HG03565 (cell line): Measurements from ENCODE around the gene PLA2G4E.

Experiments
- ATAC-seq: cut with Tn5 transposase; IDR thresholded peaks from one replicate; pipeline ENCODE4 v1.9.1; 2021; ENCODE audit warnings: mild to moderate bottlenecking, moderate library complexity; ENCODE audit not compliant: unreplicated experiment

PLA2G4E gene

GRCh38 chr15:42024303-42024702, 3.5 kb upstream of the PLA2G4E start:
- no peak for ATAC-seq

DNA sequence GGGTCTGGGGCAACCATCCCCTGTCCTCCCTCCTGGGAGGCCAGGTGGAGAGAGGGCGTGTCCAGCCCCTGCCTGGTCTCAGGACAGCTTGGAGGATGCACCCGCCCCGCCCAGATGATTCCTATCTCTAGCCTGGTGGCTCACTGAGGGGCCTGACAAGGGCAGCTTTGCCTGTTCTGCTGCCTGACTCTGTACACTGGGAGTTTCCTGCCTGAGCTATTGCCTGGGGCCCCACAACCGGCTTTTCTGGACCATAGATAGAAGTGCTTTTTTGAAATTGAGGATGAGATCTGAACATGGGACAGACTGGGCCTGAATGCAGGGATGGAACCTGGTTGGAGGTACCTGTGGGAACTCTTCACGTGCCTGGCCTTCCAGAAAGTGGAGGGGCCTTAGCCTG, 751 bp upstream of the PLA2G4E start:
- no peak for ATAC-seq

DNA sequence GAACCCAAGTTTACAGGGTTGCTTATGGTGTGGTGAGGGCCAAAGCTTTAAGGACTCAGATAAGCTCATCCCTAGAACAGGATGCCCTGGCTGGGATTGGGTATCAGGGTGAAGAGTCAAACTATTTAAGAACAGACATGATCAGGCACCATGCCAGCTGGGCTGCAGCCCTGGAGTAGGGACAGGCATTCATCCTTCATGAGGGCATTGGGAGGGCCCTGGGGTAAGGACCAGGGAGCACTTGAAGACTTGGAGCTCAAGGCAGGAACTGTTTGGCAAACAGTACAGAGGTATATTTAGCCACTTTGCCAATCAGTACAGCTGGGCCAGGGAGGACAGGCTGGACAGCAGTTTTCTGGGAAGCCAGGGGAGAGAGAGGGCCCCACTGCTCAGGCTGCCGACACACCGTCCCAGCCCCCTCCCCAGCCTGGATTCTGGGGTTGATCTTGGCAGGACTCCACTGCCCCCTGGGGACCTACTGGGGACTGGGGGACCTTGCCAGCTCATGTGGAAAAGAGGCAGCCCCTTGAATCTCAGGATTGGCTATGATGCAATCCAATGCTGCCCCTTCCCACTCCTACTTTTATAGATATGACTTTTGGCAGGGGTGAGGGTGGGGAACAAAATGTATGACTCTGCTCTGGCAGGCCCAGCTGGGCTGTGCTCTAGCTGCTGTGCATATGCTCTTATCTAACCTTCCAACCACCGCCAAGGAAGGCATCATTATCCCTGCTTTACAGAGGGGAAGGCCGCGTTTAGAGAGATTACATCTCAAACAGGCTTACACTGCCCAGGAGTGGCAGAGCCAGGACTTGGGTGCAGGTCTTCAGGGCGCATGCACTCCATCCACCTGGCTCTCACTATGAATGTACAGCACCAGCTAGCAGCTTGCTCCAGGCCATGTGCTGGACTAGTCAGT, 2.3 kb downstream of the PLA2G4E start:
- no peak for ATAC-seq

DNA sequence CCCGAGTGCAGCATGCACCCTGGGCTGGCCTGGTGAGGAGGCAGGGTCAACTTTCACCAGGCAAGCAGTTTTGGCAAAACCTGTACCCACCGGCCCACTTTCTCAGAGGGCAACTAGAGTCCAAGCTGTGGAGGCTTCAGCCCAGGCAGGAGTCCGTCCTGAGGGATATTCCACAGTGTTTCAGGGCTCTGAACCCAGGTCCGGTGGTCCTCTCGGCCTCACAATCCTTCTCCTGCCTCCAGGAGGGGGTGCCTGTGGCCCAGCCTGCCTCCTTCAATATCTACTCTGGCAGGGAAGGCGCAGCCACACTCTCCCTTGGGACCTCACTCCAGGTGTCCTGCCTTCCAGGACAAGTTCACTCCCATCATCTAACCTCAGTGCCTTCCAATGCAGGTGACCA, 3.9 kb downstream of the PLA2G4E start:
- no peak for ATAC-seq

- no peak for ATAC-seq
These were observed 6.4 kb downstream of the PLA2G4E start for GRCh38 chr15:42014406-42014805.

- no peak for ATAC-seq
These were observed 7.8 kb downstream of the PLA2G4E start for GRCh38 chr15:42012928-42013482.

- no peak for ATAC-seq
These were observed 8.6 kb downstream of the PLA2G4E start for GRCh38 chr15:42012241-42012640.

DNA sequence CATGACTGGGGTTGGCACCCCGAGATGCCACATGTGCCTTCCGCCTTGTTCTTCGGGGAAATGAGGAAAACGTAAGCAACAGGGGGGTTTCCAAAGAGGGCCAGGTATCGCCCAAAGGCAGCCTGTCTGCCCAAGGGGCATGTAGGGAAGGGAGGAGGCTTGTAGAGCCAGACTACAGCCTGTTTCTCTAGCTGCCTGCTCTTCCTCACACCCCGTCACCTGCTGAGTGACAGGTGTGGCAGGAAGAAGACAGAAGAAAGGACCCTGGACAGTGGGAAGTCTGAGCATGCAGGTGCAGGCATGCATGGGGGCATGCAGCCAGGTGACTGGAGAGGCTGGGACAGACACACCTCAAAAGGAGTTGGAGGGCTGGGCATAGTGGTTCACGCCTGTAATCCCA, 9.8 kb downstream of the PLA2G4E start:
- no peak for ATAC-seq

GRCh38 chr15:42010434-42010833, 10.4 kb downstream of the PLA2G4E start:
- no peak for ATAC-seq

- ATAC-seq, result no peak
These were observed 11.4 kb downstream of the PLA2G4E start for GRCh38 chr15:42009474-42009873.

DNA sequence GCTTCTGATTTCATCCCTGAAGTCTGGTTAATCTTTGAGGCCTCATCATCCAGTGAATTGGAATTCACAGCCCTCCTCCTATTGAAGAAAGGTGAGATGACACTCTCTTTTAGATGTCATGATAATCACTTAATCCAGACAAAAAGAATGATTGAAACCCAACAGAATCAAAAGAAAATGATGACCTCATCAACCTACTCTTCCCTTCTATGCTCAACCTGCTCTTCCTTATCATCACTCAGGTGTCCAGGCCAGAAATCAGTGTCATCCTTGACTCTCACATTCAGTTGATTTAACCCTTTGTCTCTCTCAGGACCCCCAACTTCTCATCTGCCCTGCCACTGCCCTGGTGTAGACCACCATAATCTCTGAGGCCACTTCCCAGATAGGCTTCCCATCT, 11.8 kb downstream of the PLA2G4E start:
- no peak for ATAC-seq

- ATAC-seq, result no peak
These were observed 13.5 kb downstream of the PLA2G4E start for GRCh38 chr15:42007386-42007785.

DNA sequence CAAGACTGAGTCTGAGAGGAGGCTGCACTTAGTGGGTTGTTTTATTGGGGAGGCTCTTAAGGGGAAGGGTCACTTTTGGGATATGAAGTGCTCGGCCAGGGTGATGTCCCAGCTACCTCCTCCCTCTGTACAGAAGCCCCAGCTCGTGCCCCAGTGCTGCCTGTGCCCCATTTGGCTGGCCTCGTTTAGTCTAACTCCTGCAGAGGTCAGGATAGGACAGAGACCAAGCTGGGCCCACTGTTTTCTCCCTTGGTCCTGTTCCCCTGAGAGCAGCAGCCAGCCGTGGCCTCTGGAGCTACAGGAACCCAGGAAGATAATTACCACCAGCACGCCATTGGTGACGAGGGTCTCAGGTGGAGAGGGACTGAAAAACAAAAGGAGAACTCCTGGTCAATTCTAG, 18.5 kb downstream of the PLA2G4E start:
- no peak for ATAC-seq

DNA sequence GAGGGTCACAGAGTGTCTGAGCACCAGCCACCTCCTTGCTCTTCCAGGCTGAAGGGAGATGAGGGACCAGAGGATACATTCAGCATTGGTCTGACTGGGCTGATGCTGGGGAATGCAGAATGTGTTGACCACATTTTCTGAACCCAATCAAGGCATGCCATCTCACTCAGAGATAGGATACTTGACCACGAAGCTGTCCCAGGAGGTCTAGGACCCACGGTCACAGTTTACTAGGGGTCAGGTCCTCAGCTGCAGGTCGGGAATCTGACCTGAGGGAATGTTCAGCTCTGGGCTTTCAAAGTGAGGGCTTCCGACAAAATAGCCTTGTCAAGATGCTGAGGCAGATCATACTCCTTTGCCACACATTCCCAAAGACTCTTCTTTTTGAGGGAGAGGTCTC, 19.6 kb downstream of the PLA2G4E start:
- ATAC-seq, result no peak

DNA sequence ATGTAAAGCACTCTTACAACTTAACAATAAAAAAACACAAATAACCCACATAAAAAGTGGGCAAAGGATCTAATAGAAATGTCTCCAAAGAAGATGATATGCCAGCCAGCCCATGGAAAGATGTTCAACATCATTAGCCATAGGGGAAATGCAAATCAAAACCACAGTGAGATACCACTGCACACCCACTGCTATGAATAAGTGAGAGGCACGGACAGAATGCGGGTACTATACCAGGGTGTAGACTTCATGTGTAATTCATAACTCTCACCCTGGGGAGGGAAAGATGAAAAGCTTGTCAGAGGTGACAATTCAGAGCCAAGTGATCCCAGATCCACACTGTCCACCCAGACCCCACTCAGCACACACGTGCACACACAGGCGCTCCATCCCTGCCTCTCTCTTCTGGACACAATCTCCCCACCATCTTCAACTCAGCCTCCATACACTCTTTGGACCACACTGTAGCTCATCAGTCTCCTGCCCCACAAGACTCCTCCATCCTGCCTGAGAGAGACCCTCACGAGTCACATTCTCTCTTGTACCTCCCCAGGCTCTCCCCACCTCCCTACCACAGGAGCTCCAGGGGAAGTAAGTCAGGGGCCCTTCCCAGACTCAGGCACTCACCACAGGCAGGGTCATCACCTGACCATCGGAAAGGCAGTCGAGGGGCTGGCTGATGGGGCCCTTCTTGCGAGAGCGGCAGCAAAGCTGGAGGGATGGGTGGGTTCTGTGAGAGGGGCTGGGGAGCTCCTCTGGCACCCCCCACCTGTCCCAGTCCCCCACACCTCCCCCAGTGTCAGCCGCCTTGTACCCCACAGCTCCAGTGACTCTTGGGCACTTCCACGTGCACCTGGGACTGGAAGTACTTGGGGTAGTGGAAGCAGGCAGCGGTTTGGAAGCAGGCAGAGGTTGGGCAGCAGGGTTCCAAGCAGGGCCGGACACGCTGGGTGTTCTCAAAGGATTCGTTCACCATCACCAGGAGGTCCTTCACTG, 21.3 kb downstream of the PLA2G4E start:
- no peak for ATAC-seq

- no peak for ATAC-seq
These were observed 23.0 kb downstream of the PLA2G4E start for GRCh38 chr15:41997845-41998244.

DNA sequence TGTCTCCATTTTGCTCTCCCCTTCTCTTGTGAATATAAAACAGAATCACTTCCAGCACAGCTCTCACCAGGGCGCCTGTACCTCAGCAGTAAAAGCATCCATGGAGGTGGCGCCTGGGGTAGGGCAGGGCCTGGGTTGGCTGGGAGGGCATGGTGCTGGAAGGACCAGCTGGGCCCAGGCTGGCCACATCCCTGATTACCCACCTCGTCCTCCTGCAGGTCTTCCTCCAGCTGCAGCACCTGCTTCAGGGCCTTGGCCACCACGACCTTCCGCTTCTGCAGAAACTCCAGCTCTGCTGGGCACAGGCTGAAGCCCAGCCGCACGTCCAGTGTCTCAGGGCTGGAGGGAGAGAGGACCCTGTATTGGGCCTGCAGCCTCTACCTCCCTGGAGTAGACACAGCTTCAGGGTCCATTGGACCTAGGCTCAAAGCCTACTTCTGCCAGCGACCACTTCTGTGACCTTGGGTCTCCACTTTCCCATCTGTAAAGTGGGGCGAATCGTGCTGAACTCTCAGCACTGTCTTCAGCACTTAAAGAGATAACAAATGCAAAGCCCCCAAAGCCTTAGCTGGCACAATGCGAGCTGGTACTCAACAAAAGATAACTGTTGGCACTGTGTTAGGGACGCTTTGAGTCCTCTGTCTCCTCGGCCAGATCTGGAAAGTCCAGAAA, 23.8 kb downstream of the PLA2G4E start:
- ATAC-seq, result no peak

GRCh38 chr15:41996376-41996775, 24.5 kb downstream of the PLA2G4E start:
- ATAC-seq, result no peak

DNA sequence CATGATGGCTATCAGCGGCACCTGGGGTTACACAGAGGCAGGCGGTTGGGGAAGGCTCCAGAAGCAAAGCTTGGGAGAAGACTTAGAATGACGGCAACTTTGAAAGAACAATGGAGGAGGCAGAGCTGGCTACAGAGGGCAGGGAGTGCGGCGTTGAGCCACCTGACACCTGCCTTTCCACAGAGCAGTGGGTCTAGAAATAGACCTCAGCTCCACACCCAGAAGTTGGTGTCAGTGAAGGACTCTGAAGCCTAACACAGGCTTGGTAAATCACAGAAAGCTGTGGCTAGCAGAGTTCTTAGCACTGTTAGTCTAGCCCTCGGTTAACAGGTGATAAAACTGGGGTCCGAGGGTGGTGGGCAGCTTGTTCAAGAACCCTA, 25.4 kb downstream of the PLA2G4E start:
- ATAC-seq, result no peak

DNA sequence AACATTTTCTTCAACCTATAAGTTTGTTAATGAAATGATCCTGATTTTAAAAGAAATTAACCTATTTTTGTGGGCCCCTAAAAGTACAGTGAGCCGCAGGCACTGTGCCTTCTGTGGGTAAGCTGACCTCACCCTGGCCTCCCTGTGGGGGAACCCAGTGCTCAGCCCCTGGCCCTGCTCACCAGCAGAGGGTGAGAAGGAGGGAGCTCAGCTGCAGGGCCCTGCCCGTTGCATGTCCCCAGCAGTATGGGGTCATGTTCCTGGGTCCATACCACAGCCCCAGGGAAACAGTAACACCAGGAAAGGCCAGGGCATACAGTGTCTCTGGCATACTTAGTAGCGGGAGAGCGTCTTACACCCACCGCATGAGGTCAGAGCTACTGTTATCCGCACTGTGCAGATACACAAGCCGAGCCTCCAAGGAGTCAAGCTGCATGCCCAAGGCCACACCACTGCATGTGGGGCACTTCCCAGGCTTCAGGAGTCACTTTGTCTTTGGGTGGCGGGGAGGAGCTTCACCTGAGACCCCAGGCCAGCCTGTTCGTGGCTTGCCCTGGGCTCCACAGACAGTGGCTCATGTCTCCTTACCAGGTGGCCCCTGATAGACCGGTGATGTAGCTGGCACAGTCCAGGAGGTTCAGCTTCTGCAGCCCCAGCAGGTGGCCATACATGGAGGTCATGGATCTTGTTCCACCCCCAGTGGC, 25.9 kb downstream of the PLA2G4E start:
- no peak for ATAC-seq
